ENCODE measurements around the gene ATP2A3.

The ATP2A3 gene

DNA sequence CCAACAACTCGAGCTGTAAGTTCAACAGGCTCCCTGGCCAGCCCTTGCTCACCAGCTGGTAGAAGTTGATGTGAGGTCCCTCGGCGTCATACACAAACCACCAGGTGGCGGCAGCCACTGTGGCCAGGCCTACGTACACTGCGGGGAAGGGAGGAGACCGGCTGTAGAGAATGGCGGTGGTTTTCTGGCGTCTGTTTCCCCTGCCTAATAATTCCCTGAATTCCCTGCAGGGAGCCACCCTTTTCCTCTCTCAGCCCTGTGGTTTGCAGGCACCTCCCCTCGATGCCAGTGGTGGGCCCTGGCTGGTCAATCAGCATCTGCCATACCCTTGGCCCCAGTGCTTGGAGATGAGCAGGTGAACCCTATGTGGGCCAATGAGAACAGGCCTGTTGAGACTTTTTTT, 29.1 kb downstream of the ATP2A3 start:
- Histone ChIP-seq H3K14ac (ENCODE audit: low read length) (no peak overlapping the region), H3K27me3 (ENCODE audit: insufficient read depth, low read length) (no peaks in the 10 kb centered on the region), H3K79me2 (ENCODE audit: control insufficient read depth, insufficient read depth, low read length, poor library complexity) (no peaks in the 10 kb centered on the region), H3K9ac (ENCODE audit: low read length) (no peak overlapping the region), H3K4me1 (ENCODE audit: control insufficient read depth in 1 of 2, insufficient read depth in 2 of 2, low read length in 2 of 2) (no peaks in the 10 kb centered on the region), H2AFZ (ENCODE audit: insufficient read depth, low read length, poor library complexity) (no peak overlapping the region), H3K4me3 (ENCODE audit: low read depth, low read length) (no peak overlapping the region), H2BK120ac (ENCODE audit: insufficient read depth, low read length, poor library complexity) (no peak overlapping the region), H3K23ac (ENCODE audit: low read length) (no peak overlapping the region), H2AK5ac (ENCODE audit: low read length) (no peak overlapping the region), H3K18ac (ENCODE audit: low read length) (no peak overlapping the region), H4K12ac (ENCODE audit: low read depth, low read length) (no peak overlapping the region), H4K91ac (ENCODE audit: low read depth, low read length) (no peak overlapping the region), H3K9me3 (ENCODE audit: insufficient read depth, low read depth, low read length) (no peaks in the 10 kb centered on the region), H4K8ac (ENCODE audit: low read depth, low read length) (no peak overlapping the region), H3K79me1 (ENCODE audit: low read length) (no peaks in the 10 kb centered on the region), H2BK5ac (ENCODE audit: low read depth, low read length, poor library complexity) (no peak overlapping the region), H2BK12ac (ENCODE audit: low read length) (no peak overlapping the region), H3K27ac (ENCODE audit: low read depth, low read length) (no peak overlapping the region), H3K4me2 (ENCODE audit: low read length) (no peak overlapping the region), H3K4ac (ENCODE audit: low read depth, low read length) (no peak overlapping the region), H3K36me3 (ENCODE audit: control insufficient read depth in 1 of 2, insufficient read depth in 2 of 2, low read length in 2 of 2) (no peaks in the 10 kb centered on the region)
- no CpG with 5 or more reads among the region's 10 CpGs for WGBS (ENCODE audit: extremely low coverage, insufficient coverage, insufficient read length)
- DNase-seq, result peak; percentile 74 to 83

DNA sequence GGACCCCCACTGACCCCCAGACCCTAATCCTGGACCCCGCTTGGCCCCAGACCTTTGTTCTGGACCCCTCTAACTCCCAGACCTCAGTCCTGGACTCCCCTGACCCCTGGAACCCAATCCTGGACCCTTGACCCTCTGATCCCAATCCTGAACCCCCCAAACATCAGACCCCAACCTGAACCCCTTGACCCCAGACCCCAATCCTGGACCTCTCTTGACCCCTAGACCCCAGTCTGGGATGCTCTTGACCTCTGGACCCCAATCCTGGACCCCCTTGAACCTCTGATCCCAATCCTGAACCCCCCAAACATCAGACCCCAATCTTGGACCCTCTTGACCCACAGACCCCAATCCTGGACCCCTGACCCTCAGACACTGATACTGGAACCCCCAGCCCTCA, 34.5 kb downstream of the ATP2A3 start:
- Histone ChIP-seq H4K91ac (ENCODE audit: low read depth, low read length) (no peak overlapping the region), H3K79me1 (ENCODE audit: low read length) (no peaks in the 10 kb centered on the region)

DNA sequence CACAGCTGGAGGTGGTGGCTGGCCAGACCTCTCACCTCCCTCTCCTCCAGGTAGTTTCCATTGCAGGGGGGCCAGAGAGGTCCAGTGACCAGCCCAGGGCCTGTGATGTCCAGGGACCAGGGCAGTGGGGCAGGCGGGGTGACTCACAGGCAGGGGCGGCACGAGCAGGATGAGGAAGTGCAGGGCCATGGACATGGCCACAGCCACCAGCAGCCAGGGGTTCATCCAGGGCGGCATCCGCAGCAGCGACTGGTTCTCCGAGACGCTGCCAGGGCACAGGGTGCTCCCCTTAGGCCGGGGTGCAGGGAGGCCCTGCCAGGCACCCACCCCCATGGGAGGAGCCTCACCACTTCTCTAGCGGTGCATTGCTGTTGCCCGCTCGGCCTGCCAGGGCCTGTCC, 35.1 kb downstream of the ATP2A3 start:
- H4K8ac ChIP-seq (ENCODE audit: low read depth, low read length), result no peak overlapping the region
- H3K79me2 ChIP-seq (ENCODE audit: control insufficient read depth, insufficient read depth, low read length, poor library complexity), result no peaks in the 10 kb centered on the region
- no peak overlapping the region for H3K9ac ChIP-seq (ENCODE audit: low read length)
- no peak overlapping the region for H3K14ac ChIP-seq (ENCODE audit: low read length)
- no peak for DNase-seq
- H3K36me3 ChIP-seq (ENCODE audit: control insufficient read depth in 1 of 2, insufficient read depth in 2 of 2, low read length in 2 of 2), result no peaks in the 10 kb centered on the region
- H3K27me3 ChIP-seq (ENCODE audit: insufficient read depth, low read length), result no peaks in the 10 kb centered on the region
- H2BK5ac ChIP-seq (ENCODE audit: low read depth, low read length, poor library complexity), result no peak overlapping the region
- WGBS (ENCODE audit: extremely low coverage, insufficient coverage, insufficient read length), result no CpG with 5 or more reads among the region's 12 CpGs
- H3K23ac ChIP-seq (ENCODE audit: low read length), result no peak overlapping the region
- H3K4me3 ChIP-seq (ENCODE audit: low read depth, low read length), result no peak overlapping the region
- no peak overlapping the region for H3K4me2 ChIP-seq (ENCODE audit: low read length)
- no peak overlapping the region for H2BK120ac ChIP-seq (ENCODE audit: insufficient read depth, low read length, poor library complexity)
- no peak overlapping the region for H4K91ac ChIP-seq (ENCODE audit: low read depth, low read length)
- H3K27ac ChIP-seq (ENCODE audit: low read depth, low read length), result no peak overlapping the region
- H2BK12ac ChIP-seq (ENCODE audit: low read length), result no peak overlapping the region
- H2AK5ac ChIP-seq (ENCODE audit: low read length), result peak overlapping the region; percentile 43
- H3K4me1 ChIP-seq (ENCODE audit: control insufficient read depth in 1 of 2, insufficient read depth in 2 of 2, low read length in 2 of 2), result peaks cover 7 to 8% of the 10 kb centered on the region in 2 experiments
- H3K79me1 ChIP-seq (ENCODE audit: low read length), result no peaks in the 10 kb centered on the region
- no peak overlapping the region for H2AFZ ChIP-seq (ENCODE audit: insufficient read depth, low read length, poor library complexity)
- H3K4ac ChIP-seq (ENCODE audit: low read depth, low read length), result no peak overlapping the region
- H3K9me3 ChIP-seq (ENCODE audit: insufficient read depth, low read depth, low read length), result no peaks in the 10 kb centered on the region
- H4K12ac ChIP-seq (ENCODE audit: low read depth, low read length), result no peak overlapping the region
- H3K18ac ChIP-seq (ENCODE audit: low read length), result no peak overlapping the region

More for the DNA sequence above, 34.5 kb downstream of the ATP2A3 start:
- Histone ChIP-seq H3K18ac (ENCODE audit: low read length) (no peak overlapping the region), H3K9me3 (ENCODE audit: insufficient read depth, low read depth, low read length) (no peaks in the 10 kb centered on the region), H3K9ac (ENCODE audit: low read length) (no peak overlapping the region), H2BK12ac (ENCODE audit: low read length) (no peak overlapping the region), H3K27me3 (ENCODE audit: insufficient read depth, low read length) (no peaks in the 10 kb centered on the region), H2BK120ac (ENCODE audit: insufficient read depth, low read length, poor library complexity) (no peak overlapping the region), H3K4ac (ENCODE audit: low read depth, low read length) (no peak overlapping the region), H3K27ac (ENCODE audit: low read depth, low read length) (no peak overlapping the region), H3K4me1 (ENCODE audit: control insufficient read depth in 1 of 2, insufficient read depth in 2 of 2, low read length in 2 of 2) (peaks cover 7 to 8% of the 10 kb centered on the region in 2 experiments), H3K36me3 (ENCODE audit: control insufficient read depth in 1 of 2, insufficient read depth in 2 of 2, low read length in 2 of 2) (no peaks in the 10 kb centered on the region), H4K8ac (ENCODE audit: low read depth, low read length) (no peak overlapping the region), H3K23ac (ENCODE audit: low read length) (no peak overlapping the region), H3K4me2 (ENCODE audit: low read length) (no peak overlapping the region), H4K12ac (ENCODE audit: low read depth, low read length) (no peak overlapping the region), H2AFZ (ENCODE audit: insufficient read depth, low read length, poor library complexity) (no peak overlapping the region), H2BK5ac (ENCODE audit: low read depth, low read length, poor library complexity) (no peak overlapping the region), H3K4me3 (ENCODE audit: low read depth, low read length) (no peak overlapping the region), H3K79me2 (ENCODE audit: control insufficient read depth, insufficient read depth, low read length, poor library complexity) (no peaks in the 10 kb centered on the region), H3K14ac (ENCODE audit: low read length) (no peak overlapping the region), H2AK5ac (ENCODE audit: low read length) (no peak overlapping the region)
- DNase-seq, result no peak
- WGBS (ENCODE audit: extremely low coverage, insufficient coverage, insufficient read length), result no CpG with 5 or more reads among the region's 1 CpG

DNA sequence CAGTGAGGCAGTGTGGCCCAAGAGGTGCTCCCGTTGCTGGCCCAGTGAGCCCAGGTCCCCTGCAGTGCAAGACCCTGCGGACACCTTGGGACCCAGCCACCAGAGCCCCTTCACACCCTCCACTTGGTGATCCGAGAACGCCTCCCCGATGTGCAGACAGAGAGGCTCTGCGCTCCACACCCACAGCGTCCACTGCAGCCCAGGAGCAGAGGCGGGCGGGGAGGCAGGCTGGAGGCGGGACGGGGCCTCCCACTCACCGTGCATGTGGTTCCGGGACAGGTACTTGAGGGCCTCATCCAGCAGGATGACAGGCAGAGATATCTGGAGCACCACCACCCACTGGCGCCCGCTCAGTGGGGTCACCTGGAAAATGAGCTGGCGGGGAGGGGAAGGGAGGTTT, 35.8 kb downstream of the ATP2A3 start:
- Histone ChIP-seq H4K8ac (ENCODE audit: low read depth, low read length) (no peak overlapping the region), H3K4me2 (ENCODE audit: low read length) (no peak overlapping the region), H4K12ac (ENCODE audit: low read depth, low read length) (no peak overlapping the region), H3K23ac (ENCODE audit: low read length) (no peak overlapping the region), H3K14ac (ENCODE audit: low read length) (no peak overlapping the region), H3K18ac (ENCODE audit: low read length) (no peak overlapping the region), H2BK5ac (ENCODE audit: low read depth, low read length, poor library complexity) (no peak overlapping the region), H3K27me3 (ENCODE audit: insufficient read depth, low read length) (no peaks in the 10 kb centered on the region), H3K4me1 (ENCODE audit: control insufficient read depth in 1 of 2, insufficient read depth in 2 of 2, low read length in 2 of 2) (peaks cover 7 to 8% of the 10 kb centered on the region in 2 experiments), H3K4me3 (ENCODE audit: low read depth, low read length) (no peak overlapping the region), H4K91ac (ENCODE audit: low read depth, low read length) (no peak overlapping the region), H2AK5ac (ENCODE audit: low read length) (no peak overlapping the region), H2BK12ac (ENCODE audit: low read length) (no peak overlapping the region), H3K79me1 (ENCODE audit: low read length) (no peaks in the 10 kb centered on the region), H2AFZ (ENCODE audit: insufficient read depth, low read length, poor library complexity) (no peak overlapping the region), H2BK120ac (ENCODE audit: insufficient read depth, low read length, poor library complexity) (no peak overlapping the region), H3K27ac (ENCODE audit: low read depth, low read length) (no peak overlapping the region), H3K9me3 (ENCODE audit: insufficient read depth, low read depth, low read length) (no peaks in the 10 kb centered on the region), H3K79me2 (ENCODE audit: control insufficient read depth, insufficient read depth, low read length, poor library complexity) (no peaks in the 10 kb centered on the region), H3K36me3 (ENCODE audit: control insufficient read depth in 1 of 2, insufficient read depth in 2 of 2, low read length in 2 of 2) (no peaks in the 10 kb centered on the region), H3K9ac (ENCODE audit: low read length) (no peak overlapping the region), H3K4ac (ENCODE audit: low read depth, low read length) (no peak overlapping the region)
- no CpG with 5 or more reads among the region's 16 CpGs for WGBS (ENCODE audit: extremely low coverage, insufficient coverage, insufficient read length)
- DNase-seq, result no peak

All from trophoblast cell (in vitro differentiated cells and primary cell).